Measurements from ENCODE around the gene CAMK2A. TPM values are rescaled to one million over a fixed set of nuclear protein-coding genes. Genes with fewer than 3 reads are reported as not detected.
A peak's percentile ranks its signal among the peaks of the same experiment; 100 is the strongest.

CAMK2A gene
- total RNA-seq, 6 experiments from 2014 or later, result 0.10 to 0.26 (median 0.23) TPM; not detected in 3

DNA sequence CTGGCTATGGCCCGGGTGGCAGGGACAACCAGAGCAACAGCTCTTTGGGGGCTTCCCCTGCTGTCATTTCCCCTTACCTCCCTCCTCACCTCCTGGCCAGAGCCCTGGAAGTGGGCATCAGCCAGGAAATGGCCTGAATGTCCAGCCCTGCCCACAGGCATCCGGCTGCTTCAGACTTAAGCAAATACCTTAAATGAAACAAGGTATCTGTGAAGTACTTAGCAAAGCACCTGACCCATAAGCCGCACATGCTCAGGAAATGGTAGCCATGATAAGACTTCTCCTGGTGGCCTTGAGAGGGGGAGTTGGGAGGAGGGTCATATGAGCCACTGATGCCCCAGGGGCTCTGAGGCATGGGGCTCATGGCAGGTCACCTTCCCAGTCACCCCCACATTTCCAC, 43.8 kb downstream of the CAMK2A start:
- H3K4me3 ChIP-seq, result no peak overlapping the region
- no peaks in the 10 kb centered on the region for H3K9me3 ChIP-seq
- no CpG with 5 or more reads among the region's 3 CpGs for WGBS (ENCODE audit: insufficient coverage, low coverage, low lambda C conversion rate, missing lambda C conversion rate)
- H3K27ac ChIP-seq, result no peak overlapping the region
- TF ChIP-seq, protein P1, sequence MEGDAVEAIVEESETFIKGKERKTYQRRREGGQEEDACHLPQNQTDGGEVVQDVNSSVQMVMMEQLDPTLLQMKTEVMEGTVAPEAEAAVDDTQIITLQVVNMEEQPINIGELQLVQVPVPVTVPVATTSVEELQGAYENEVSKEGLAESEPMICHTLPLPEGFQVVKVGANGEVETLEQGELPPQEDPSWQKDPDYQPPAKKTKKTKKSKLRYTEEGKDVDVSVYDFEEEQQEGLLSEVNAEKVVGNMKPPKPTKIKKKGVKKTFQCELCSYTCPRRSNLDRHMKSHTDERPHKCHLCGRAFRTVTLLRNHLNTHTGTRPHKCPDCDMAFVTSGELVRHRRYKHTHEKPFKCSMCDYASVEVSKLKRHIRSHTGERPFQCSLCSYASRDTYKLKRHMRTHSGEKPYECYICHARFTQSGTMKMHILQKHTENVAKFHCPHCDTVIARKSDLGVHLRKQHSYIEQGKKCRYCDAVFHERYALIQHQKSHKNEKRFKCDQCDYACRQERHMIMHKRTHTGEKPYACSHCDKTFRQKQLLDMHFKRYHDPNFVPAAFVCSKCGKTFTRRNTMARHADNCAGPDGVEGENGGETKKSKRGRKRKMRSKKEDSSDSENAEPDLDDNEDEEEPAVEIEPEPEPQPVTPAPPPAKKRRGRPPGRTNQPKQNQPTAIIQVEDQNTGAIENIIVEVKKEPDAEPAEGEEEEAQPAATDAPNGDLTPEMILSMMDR (IDR thresholded peaks at IDR 0.05), result no peak
- no peak for TF ChIP-seq POLR2A (IDR thresholded peaks at IDR 0.05)
- no peaks in the 10 kb centered on the region for H3K4me1 ChIP-seq
- intact Hi-C loops (cut with DNase I), result no loop called here
- ATAC-seq (no peak), DNase-seq (no peak)
- H3K27me3 ChIP-seq, result no peaks in the 10 kb centered on the region
- no peaks in the 10 kb centered on the region for H3K36me3 ChIP-seq

DNA sequence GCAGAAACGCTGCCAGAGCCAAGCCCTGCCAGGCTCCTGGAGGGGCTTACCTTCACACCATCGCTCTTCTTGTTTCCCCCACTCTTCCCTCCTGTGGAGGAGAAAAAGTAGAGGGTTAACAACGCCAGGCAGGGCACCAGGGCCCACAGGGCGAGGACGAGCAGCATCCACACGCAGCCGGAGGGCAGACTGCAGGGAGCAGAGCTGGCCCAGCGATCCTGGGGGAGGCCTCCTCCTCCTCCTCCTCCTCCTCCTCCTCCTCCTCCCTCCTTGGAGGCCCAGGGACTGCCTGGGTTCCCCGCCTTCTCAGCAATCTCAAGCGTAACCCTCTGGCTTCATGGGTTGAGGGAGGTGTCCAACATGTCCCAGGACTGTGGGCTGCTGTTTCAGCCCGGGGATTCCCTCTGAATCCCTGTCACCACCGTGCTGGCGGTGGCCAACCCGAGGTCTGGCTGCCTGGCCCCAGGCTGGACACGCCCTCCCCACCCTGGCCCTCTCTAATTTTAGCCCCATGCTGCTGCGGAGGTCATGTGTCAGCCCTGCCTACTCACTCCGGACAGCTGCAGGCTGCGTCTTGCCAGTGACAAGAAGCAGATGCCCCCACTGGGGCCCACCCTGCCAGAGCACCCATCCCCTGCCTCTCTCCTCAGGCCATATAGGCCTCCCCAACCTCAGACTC, 44.3 kb downstream of the CAMK2A start:
- intact Hi-C loops (cut with DNase I), result no loop called here
- ATAC-seq (peak in 3 of 4 donors; percentile 8 to 37 (median 33)), DNase-seq (no peak)
- Histone ChIP-seq H3K4me1 (no peaks in the 10 kb centered on the region), H3K27me3 (no peaks in the 10 kb centered on the region), H3K36me3 (no peaks in the 10 kb centered on the region), H3K4me3 (no peak overlapping the region), H3K9me3 (no peaks in the 10 kb centered on the region), H3K27ac (no peak overlapping the region)
- WGBS (ENCODE audit: insufficient coverage, low coverage, low lambda C conversion rate, missing lambda C conversion rate), result 70% methylated on average over 2 of the region's 18 CpGs
- TF ChIP-seq POLR2A (IDR thresholded peaks at IDR 0.05), result no peak
- TF ChIP-seq, protein P1 (IDR thresholded peaks at IDR 0.05), result no peak

DNA sequence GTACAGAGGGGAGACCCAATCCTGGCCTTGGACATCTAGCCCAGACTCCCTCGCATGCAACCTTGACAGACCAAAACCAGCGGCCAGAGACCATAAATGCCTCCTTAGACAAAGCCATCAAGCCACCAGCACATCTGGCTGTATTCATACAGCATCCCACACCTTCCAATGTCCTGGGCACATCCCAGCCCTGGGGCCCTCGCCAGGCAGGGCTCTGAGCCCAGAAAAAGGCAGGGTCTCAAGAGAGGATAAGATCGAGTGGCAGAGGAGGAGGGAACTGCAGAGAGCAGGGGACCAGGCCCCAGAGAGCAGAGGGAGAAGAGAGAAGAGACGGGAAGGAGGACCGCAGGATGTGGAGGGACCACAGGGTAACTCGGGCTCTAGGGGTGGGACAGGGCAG, 45.4 kb downstream of the CAMK2A start:
- H3K4me1 ChIP-seq, result no peaks in the 10 kb centered on the region
- ATAC-seq (no peak), DNase-seq (no peak)
- no peak overlapping the region for H3K4me3 ChIP-seq
- 85% methylated on average over 7 of the region's 7 CpGs for WGBS (ENCODE audit: insufficient coverage, low coverage, low lambda C conversion rate, missing lambda C conversion rate)
- H3K9me3 ChIP-seq, result no peaks in the 10 kb centered on the region
- H3K27me3 ChIP-seq, result no peaks in the 10 kb centered on the region
- H3K27ac ChIP-seq, result no peak overlapping the region
- no peaks in the 10 kb centered on the region for H3K36me3 ChIP-seq
- intact Hi-C loops (cut with DNase I), result no loop called here
- TF ChIP-seq POLR2A (IDR thresholded peaks at IDR 0.05), result no peak
- TF ChIP-seq, protein P1 (IDR thresholded peaks at IDR 0.05), result no peak

DNA sequence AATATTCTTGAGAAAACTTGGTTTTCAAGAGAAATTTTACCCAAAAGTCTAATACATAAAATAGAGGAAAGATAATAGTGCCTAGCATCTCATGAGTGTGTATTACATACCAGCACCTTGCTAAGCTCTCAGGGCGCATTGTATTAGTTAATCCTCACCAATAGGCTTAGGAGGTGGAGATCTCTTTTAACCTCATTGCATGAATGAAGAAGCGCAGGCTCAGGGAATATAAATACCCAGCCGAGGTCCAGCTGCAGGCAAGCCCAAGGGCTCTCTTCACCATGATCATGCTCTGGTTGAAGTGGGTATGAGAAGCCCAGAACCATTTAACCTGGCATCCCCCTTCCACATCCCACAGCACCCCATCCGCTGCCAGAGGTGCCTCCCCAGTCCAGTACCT, 46.0 kb downstream of the CAMK2A start:
- 97% methylated on average over 3 of the region's 4 CpGs for WGBS (ENCODE audit: insufficient coverage, low coverage, low lambda C conversion rate, missing lambda C conversion rate)
- H3K9me3 ChIP-seq, result no peaks in the 10 kb centered on the region
- H3K4me3 ChIP-seq, result no peak overlapping the region
- no peaks in the 10 kb centered on the region for H3K36me3 ChIP-seq
- intact Hi-C loops (cut with DNase I), result no loop called here
- no peak for ATAC-seq
- TF ChIP-seq, protein P1 (IDR thresholded peaks at IDR 0.05), result no peak
- no peak for TF ChIP-seq POLR2A (IDR thresholded peaks at IDR 0.05)
- no peaks in the 10 kb centered on the region for H3K27me3 ChIP-seq
- H3K4me1 ChIP-seq, result no peaks in the 10 kb centered on the region
- no peak overlapping the region for H3K27ac ChIP-seq
- no peak for DNase-seq
